HG03521 (cell line): ENCODE results near the gene BAG3.
"Not testable (repeated sequence)": the region's sequence is repeated elsewhere in the genome, so short reads cannot be mapped to it uniquely, and the experiment has no call there.

Source experiments
- ATAC-seq: cut with Tn5 transposase; IDR thresholded peaks from one replicate; pipeline ENCODE4 v1.9.1; 2021; ENCODE audit warnings: mild to moderate bottlenecking, moderate library complexity; ENCODE audit not compliant: unreplicated experiment

The BAG3 gene

DNA sequence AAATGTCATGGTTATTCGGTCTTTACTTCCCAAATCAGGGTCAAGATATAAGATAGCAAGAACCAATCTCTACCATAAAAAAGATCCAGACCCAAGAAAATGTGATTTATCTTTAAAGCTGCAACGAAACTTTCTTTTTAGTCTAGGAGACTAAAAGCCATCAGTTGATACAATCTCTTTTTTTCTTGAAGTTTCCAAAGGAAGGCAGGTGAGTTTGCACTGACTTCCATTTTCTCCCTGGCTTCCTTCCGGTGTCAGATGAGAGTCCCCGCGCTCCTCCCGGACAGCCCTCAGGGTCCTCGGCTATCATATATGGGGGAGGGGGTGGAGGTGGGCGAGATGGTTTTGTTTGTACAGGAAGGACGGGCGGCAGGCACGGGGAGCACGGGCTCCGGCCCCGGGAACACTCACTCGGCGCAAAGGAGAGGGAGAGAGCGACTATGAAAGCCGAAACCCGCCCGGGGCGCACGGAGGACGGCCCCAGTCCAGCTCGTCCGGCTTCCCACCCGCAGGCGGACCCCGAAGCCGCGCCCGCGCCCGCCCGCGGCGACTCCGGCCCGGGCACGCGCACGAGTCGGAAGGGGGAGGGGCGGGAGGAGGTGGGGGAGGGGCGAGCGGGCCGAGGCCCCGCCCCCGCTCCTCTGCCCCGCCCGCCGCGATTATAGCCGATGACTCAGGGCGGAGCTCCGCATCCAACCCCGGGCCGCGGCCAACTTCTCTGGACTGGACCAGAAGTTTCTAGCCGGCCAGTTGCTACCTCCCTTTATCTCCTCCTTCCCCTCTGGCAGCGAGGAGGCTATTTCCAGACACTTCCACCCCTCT is at the start of gene BAG3:
BAG3 (plus strand) TSS at position 689 of the 822 bp plus-strand sequence. CDS start 296 bp downstream, outside the sequence.
- ATAC-seq: peak; percentile 70

DNA sequence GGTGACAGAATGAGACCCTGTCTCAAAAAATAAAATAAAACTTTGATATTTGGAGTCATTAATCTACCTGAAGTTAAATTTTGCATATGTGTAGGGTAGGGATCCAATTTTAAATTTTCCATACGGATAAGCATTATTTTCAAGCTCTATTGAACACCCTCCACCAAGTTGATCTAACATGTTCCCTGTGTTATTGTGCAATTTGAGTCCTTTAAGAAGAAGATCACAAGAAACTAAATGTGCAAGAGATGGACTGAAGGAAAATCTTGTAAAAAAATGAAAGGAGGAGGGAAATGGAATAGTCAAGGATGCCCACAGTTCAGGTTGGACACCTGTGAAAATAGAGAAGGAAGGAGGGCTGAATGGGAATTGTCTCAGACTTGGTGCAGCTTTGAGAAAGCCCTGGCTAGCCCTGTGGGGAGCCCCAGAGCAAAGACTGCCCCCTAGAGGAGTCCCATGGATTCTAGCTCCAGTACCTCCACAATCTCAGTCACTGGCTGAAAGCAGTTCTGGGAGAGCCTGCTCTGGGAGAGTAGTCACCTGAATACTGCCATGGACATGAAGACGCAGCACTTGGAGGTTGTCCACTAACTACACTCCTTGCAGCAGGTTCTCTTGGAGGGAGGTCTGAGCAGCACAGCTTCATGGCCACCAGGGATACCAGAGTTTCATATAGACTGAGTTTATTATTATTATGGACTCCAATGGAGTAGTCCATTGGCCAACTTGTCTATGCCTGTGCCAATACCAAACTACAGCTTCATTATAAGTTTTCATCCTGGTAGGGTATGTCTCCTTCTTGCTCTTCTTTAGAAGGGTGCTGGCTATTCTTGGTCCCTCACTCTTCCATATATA is 48.7 kb upstream of the BAG3 start:
- ATAC-seq: no peak

DNA sequence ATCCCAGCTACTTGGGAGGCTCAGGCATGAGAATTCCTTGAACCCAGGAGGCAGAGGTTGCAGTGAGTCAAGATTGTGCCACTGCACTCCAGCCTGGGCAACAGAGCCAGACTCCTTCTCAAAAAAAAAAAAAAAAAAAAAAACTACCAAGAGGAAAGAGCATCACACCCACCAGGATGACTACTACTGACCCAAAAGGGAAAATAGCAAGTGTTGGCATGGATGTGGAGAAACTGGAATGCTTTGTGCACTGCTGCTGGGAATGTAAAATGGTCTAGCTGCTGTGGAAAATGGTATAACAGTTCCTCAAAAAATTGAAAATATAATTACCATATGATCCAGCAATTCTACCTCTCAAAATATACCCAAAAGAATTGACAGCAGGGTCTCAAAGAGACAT is 46.7 kb upstream of the BAG3 start:
- no peak for ATAC-seq

DNA sequence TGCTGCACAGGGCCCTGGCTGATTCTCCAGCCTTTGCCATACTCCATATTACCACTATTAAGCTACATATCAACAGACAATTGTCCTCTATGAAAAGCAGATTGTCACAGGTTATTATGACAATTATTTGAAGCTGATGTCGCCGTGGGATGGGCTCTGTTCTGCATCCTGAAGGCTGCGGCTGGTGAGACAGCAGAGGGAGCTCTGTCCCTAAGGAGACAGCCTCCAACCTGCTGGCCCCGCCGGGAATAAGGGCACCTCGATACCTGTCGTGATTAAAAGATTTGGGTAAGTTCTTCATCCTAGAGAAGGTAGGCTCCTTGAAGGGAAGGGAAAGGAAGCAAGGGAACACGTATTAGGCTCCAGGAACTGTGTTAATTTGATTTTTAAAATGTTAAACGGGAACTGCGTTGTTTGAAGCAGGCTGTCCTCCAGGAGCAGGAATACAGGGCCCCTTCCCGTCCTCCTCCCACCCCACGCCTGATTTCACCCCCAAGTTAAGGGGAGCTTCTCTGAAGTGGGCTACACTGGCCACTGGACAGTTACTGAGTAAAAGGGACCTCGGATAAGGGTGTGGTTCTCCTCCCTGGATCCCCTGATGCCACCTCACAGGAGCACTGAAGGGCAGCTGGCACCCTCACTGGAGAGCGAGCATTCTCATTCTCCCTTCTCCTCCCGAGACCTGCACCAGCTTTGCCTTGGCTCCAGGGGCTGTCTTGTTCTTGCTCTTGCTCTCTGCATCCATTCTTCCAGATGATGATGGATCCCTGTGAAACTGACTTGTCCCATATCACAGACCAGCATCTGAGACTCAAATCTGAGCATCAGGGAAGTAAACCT is 42.6 kb upstream of the BAG3 start:
- no peak for ATAC-seq

DNA sequence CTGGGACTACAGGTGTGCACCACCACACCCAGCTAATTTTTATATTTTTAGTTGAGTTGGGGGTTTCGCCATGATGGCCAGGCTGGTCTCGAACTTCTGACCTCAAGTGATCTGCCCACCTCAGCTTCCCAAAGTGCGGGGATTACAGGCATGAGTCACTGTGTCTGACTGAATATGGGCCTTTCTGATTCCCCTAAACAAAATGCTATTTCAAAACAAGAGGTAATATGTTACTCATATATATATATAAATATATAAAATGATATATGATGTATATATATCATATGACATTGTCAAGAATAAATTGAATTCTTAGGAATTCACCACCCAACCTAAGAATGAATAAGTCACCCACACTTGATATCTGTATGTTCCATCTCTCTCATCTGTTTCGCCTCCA is 41.7 kb upstream of the BAG3 start:
- no peak for ATAC-seq

DNA sequence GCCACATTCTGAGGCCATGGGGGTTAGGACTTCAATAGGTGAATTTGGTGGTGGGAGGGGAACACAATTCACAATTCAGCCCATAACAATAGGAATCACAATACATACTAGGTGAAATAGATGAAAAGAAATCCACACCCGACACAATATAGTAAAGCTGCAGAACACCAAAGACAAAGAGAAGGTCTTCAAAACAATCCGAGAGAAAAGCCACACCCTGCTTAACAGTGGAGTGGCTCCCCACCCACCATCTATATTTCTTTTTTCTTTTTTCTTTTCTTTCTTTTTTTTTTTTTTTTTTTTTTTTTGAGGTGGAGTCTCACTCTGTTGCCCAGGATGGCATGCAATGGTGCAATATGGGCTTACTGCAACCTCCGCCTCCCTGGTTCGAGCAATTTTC is 39.7 kb upstream of the BAG3 start:
- no peak for ATAC-seq

DNA sequence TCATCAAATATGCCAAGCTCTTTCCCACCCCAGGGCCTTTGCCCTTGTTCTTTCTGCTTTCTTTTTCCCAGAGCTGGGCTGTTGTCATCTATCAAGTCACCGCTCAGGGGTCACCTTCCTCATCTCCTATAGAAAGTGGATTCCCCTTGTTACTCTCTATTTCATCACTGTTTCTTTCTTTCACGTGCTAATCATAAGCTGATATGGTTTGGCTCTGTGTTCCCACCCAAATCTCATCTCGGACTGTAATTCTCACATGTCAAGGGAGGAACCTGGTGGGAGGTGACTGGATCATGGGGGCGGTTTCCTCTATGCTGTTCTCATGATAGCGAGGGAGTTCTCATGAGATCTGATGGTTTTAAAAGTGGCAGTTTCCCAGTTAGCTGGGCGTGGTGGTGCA is 37.4 kb upstream of the BAG3 start:
- no peak for ATAC-seq

DNA sequence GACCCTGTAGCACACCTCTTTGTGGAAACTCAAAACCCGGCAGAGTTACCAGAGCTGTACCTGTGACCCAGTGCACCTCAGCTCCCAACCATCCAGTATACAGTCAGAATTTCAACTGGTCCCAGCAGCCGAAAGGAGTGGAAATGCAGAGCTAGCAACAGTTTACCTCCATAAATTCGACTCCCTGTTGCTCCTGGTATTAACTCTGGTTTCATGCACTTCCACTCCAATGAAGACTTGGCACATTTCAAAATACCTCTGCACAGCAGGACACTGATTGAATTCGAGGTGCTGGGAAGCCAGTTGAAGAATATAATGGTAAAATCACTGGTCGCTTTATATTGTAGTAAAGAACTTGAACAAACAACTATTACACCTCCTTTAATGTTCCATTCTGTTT is 36.5 kb upstream of the BAG3 start:
- no peak for ATAC-seq

DNA sequence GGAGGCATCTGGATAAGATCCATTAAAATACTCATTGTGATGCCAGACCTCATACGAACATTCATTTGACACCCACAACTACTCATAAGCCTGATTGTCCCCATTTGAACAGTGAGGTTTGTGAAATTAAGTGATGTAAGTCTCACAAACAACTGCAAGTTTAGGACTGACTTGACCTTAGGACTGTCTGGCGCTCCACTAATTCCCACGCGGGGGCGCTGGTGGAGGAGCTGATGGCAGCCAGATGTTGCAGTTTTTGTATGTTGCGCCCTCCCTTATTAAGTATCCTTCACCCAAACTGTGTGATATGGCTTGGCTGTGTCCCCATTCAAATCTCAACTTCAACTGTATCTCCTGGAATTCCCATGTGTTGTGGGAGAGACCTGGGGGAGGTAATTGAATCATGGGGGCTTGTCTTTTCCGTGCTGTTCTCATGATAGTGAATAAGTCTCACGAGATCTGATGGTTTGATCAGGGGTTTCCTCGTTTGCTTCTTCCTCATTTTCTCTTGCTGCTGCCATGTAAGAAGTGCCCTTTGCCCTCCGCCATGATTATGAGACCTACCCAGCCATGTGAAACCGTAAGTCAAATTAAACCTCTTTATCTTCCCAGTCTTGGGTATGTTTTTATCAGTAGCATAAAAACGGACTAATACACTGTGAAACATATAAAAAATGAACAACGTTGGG is 34.2 kb upstream of the BAG3 start:
- ATAC-seq: no peak

DNA sequence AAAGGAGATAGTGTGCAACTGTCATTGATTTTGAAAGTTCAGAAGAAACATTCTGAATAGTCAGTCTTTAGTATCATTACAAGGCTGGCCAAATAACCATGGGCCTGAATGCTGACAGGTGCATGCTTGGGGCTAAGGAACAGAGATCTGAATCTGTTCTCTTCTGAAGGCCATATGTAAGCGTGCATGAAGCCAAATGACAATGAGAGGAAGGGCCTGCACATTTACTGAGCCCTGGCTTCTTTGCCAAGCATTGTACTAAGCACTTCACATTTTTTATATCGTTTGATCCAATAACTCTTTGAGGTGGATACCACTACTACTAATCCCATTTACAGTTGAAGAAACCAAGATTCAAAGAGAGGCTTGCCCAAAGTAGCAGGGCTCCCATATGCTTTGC is 32.0 kb upstream of the BAG3 start:
- no peak for ATAC-seq

DNA sequence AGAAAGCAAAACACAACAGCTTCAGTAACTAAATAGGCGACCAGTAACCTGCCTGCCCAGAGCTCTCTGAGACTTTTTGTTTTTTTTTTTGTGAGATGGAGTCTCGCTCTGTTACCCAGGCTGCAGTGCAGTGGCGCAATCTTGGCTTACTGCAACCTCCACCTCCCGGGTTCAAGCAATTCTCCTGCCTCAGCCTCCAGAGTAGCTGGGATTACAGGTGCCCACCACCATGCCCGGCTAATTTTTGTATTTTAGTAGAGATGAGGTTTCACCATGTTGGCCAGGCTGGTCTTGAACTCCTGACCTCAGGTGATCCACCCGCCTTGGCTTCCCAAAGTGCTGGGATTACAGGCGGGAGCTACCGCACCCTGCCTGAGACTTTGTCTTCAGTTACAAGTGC is 31.4 kb upstream of the BAG3 start:
- ATAC-seq: not testable (repeated sequence)

DNA sequence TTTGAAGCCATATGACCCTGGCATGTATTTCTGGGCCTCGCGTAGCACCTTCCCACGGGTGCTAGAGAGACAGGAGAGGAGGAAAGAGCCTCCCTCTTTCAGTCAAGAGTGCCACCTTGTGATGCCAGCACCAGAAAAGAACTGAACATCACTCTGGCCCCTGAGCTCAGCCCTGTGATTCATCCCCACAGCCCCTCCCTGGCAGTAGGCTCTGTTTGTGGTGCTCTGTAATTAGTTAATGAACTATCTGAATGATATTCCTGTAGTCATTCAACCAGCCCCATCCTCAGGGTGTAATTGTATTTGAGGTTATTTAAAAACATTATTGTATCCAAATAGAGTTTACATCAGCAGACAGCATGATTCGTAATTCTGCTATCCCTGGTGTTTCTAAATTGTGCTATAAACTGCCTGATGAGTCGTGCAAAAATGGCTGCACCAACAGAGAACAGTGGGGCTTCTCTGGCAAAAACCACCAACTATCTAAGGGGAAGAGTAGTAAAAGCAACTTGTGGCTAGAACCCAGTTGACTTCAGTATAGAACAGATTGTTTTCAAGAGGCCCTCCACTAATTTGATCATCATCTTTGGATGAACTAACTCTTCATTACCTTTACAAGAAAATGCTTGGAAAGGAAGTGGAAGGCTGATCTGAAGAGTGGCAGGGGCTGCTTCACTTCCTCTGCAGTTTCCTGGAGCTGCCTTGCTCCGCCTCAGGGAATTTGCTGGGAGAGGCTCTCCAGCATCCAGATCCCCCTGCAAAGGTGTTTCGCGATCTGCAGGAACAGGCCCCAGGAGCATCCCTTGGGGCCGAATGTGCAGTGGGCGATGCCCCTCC is 30.7 kb upstream of the BAG3 start:
- no peak for ATAC-seq

DNA sequence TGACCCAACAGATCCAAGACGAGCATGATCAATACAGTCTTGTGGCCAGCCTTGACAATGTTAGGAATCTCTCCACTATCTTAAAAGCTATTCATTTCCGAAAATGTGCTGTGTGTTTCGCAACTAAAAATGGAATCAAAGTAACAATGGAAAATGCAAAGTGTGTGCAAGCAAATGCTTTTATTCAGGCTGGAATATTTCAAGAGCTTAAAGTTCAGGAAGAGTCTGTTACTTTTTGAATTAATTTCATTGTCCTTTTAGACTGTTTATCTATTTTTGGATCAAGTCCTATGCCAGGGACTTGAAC is 30.1 kb upstream of the BAG3 start:
- no peak for ATAC-seq

DNA sequence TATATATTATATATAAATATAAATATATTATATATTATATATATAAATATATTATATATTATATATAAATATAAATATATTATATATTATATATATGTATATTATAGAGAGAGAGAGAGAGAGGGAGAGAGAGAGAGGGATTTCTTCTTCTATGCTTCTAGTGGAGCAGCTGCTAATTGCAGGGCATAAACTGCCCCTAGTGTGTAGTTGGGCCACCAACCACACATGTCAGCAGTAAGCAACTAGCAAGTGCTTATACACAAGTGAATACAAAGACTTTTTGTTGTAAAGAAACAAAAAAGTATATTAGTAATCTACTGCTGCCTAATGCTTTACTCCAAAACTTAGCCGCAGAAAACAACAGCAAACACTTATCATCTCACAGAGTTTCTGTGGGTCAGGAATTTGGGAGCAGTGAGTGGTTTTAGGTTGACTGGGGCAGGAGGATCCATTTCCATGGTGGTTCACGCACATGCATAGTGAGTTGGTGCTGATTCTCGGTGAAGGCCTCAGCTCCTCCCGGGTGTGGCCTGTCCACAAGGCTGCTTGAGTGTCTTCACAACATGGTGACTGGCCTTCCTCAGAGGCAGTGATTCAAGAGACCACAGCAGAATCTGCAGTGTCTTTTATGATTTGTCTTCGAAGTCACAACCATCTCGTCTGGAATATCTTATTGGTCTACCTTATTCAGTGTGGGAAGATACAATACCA is 25.5 kb upstream of the BAG3 start:
- ATAC-seq: no peak

DNA sequence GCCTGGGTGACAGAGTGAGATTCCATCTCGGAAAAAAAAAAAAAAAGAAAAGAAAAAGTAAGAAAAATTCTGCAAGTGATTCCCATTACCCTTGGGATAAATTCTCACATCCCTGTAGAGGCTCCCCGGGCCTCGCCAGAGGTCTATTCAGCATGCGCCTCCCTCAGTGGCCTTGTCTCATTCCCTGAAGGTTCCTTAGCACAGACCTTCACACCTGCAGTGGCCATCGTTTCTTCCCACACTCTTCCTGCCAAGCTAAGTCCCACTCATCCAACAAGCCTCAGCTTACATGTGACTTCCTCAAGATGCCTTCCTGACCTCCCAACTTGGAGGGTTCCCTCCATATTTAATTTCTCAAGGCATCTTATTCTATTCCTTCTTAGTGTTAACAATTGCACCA is 20.9 kb upstream of the BAG3 start:
- no peak for ATAC-seq

DNA sequence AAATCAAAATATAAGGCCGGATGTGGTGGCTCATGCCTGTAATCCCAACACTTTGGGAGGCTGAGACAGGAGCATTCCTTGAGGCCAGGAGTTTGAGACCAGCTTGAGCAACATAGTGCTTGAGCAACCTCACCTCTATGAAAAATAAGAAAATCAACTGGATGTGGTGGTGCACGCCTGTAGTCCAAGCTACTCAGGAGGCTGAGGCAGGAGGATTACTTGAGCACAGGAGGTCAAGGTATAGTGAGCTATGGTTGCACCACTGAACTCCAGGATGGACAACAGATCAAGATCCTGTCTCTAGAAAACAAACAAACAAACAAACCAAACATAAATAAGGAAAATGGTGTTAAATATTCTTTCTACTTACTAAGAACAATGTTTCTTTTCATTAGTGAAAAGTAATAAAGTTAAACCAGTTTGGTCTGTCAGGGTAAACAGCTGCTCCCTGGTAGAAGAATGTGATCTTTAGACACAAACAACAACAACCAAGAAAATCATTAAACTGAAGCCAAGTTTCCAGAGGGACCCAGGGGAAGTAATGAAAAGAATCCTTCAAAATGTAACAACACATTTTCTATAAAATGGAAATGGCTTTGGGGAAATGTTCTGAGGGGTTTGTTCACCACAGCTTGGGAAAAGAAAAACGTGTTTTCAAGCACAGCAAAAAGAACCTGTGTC is 17.5 kb upstream of the BAG3 start:
- ATAC-seq: no peak

DNA sequence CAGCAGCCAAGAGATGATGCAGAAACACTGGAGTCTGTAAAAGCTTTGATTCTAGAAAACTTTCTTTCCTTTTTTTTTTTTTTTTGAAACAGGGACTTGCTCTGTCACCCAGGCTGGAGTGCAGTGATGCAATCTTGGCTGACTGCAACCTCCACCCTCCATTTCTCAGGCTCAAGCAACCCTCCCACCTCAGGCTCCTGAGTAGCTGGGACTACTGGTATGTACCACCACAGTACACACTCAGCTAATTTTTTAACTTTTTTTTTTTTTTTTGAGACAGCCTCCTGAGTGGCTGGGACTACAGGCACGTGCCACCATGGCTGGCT is 17.0 kb upstream of the BAG3 start:
- ATAC-seq: no peak

DNA sequence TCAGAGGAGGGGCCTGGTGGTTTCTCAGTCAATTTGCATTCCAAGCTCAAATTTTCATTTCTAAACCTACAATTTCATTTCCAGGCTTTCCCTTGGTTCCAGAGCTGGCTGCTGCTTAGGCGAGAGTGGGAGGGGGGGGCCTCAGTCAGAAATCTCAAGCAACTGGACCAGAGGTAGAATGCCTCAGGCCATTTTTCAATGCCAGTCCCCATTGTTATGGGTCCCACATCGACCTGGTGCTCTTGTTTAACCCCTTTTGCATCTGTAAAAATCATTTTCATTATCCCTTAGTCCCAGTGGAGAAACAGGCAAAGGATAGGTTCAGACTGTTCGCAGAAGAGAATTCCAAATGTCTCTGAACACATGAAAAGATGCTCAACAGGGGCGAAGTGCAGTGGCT is 13.5 kb upstream of the BAG3 start:
- ATAC-seq: no peak

DNA sequence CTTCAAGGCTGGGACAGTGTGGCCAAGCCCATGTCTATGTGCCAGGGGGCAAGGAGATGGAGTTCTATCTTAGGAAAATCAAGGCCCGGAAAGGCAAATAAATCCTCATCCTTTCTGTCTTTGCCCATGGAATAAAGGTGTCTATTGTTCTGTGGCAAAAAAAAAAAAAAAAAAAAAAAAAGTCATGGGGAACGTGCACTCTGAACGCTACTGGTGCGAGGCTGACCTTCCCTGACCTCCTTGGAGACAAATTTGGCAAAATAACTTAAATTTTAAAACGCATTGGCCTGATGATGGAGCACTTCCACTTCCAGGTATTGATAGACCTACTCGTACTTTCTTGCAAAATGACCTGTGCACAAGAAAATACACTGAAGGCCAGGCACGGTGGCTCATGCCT is 12.2 kb upstream of the BAG3 start:
- ATAC-seq: no peak
